MM.1S (cell line): ENCODE measurements around the gene CCDC178.

Source experiments
- DNase-seq: peaks from one replicate; pipeline ENCODE4 v3.0.0-alpha.2; 2015
- H2AFZ ChIP-seq: fragments of 300-600 bp; sonication (generic); 2 replicates; pipeline ENCODE4 v1.6.0; 2016; ENCODE audit warnings: antibody characterized with exemption, low read length
- H3F3A ChIP-seq: fragments of 300-600 bp; sonication (generic); 2 replicates; pipeline ENCODE4 v1.6.1; 2016; ENCODE audit warnings: mild to moderate bottlenecking, antibody characterized with exemption, low read length, moderate library complexity, mixed read lengths; ENCODE audit not compliant: insufficient read depth
- H3K27ac ChIP-seq: fragments of 300-600 bp; sonication (generic); 2 replicates; pipeline ENCODE4 v1.5.1; 2016; ENCODE audit warnings: mild to moderate bottlenecking, low read length
- H3K27me3 ChIP-seq: fragments of 300-600 bp; sonication (generic); replicated peaks from 2 replicates; pipeline ENCODE4 v1.6.0; 2016; ENCODE audit warnings: low read length; ENCODE audit not compliant: insufficient read depth
- H3K36me3 ChIP-seq: fragments of 300-600 bp; sonication (generic); replicated peaks from 2 replicates; pipeline ENCODE4 v1.6.1; 2016; ENCODE audit warnings: mild to moderate bottlenecking, low read length, mixed read lengths; ENCODE audit not compliant: insufficient read depth
- H3K4me1 ChIP-seq: fragments of 300-600 bp; sonication (generic); 2 replicates; pipeline ENCODE4 v1.6.1; 2016; ENCODE audit warnings: low read length, mixed read lengths
- H3K4me2 ChIP-seq: fragments of 300-600 bp; sonication (generic); 2 replicates; pipeline ENCODE4 v1.6.0; 2016; ENCODE audit warnings: low read depth, low read length
- H3K4me3 ChIP-seq: fragments of 300-600 bp; sonication (generic); 2 replicates; pipeline ENCODE4 v1.5.1; 2016; ENCODE audit warnings: low read length, mixed read lengths
- H3K79me2 ChIP-seq: fragments of 300-600 bp; sonication (generic); 2 replicates; pipeline ENCODE4 v1.6.1; 2016; ENCODE audit warnings: mixed run types, low read length, mixed read lengths
- H3K9ac ChIP-seq: fragments of 300-600 bp; sonication (generic); 2 replicates; pipeline ENCODE4 v1.6.1; 2016; ENCODE audit warnings: low read length, mixed read lengths
- H3K9me2 ChIP-seq: fragments of 300-600 bp; sonication (generic); replicated peaks from 2 replicates; pipeline ENCODE4 v1.6.1; 2016; ENCODE audit warnings: mild to moderate bottlenecking, low read length, mixed read lengths; ENCODE audit not compliant: insufficient read depth
- H3K9me3 ChIP-seq: fragments of 300-600 bp; sonication (generic); replicated peaks from 2 replicates; pipeline ENCODE4 v1.6.1; 2016; ENCODE audit warnings: mild to moderate bottlenecking, low read length, mixed read lengths; ENCODE audit not compliant: insufficient read depth
- H4K20me1 ChIP-seq: fragments of 300-600 bp; sonication (generic); 2 replicates; pipeline ENCODE4 v1.6.1; 2016; ENCODE audit warnings: mild to moderate bottlenecking, low read length, moderate library complexity, mixed read lengths; ENCODE audit not compliant: insufficient read depth
- EZH2 ChIP-seq: fragments of 300-600 bp; sonication (generic); optimal IDR thresholded peaks from 2 replicates; pipeline ENCODE3; 2017; ENCODE audit warnings: low read depth, mild to moderate bottlenecking, antibody characterized with exemption, low read length, mixed read lengths
- EZH2phosphoT487 ChIP-seq: fragments of 300-600 bp; sonication (generic); IDR thresholded peaks from 2 replicates; pipeline ENCODE4 v1.6.1; 2018; ENCODE audit warnings: antibody characterized with exemption, low read length
- TF ChIP-seq, protein P1 (sequence below): fragments of 300-600 bp; sonication (generic); IDR thresholded peaks from 2 replicates; pipeline ENCODE4 v1.5.1; 2016; ENCODE audit warnings: antibody characterized with exemption, low read length, mixed read lengths

The CCDC178 gene

GRCh38 chr18:32998921-32999320, 441.6 kb downstream of the CCDC178 start:
- Histone ChIP-seq H3K4me3 (no peak overlapping the region), H4K20me1 (no peaks in the 10 kb centered on the region), H3K9me3 (no peaks in the 10 kb centered on the region)

DNA sequence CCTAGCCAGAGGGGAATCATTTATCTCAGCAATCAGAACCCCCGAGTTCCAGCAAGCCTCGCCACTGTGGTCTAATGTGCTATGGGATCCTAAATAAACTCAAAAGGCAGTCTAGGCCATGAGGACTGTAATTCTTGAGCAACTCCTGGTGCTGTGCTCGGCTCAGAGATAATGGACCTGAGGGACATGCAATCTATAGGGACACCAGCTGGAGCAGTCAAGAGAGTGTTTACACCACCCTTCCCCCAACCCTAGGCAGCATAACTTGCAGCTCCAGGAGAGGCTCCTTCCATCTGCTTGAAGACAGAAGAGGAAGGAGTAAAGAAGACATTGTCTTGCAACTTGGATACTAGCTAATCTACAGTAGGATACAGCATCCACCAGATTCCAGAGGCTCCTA, 442.2 kb downstream of the CCDC178 start:
- Histone ChIP-seq H3K36me3 (no peaks in the 10 kb centered on the region), H3K9me3 (no peaks in the 10 kb centered on the region), H3F3A (no peaks in the 10 kb centered on the region), H3K9ac (no peak overlapping the region), H4K20me1 (no peaks in the 10 kb centered on the region), H3K79me2 (no peaks in the 10 kb centered on the region), H3K9me2 (no peaks in the 10 kb centered on the region), H2AFZ (no peak overlapping the region), H3K4me1 (no peaks in the 10 kb centered on the region), H3K4me2 (no peak overlapping the region), H3K27ac (no peak overlapping the region), H3K4me3 (no peak overlapping the region), H3K27me3 (no peaks in the 10 kb centered on the region)
- TF ChIP-seq EZH2phosphoT487 (no peak), EZH2 (no peak)
- TF ChIP-seq, protein P1, sequence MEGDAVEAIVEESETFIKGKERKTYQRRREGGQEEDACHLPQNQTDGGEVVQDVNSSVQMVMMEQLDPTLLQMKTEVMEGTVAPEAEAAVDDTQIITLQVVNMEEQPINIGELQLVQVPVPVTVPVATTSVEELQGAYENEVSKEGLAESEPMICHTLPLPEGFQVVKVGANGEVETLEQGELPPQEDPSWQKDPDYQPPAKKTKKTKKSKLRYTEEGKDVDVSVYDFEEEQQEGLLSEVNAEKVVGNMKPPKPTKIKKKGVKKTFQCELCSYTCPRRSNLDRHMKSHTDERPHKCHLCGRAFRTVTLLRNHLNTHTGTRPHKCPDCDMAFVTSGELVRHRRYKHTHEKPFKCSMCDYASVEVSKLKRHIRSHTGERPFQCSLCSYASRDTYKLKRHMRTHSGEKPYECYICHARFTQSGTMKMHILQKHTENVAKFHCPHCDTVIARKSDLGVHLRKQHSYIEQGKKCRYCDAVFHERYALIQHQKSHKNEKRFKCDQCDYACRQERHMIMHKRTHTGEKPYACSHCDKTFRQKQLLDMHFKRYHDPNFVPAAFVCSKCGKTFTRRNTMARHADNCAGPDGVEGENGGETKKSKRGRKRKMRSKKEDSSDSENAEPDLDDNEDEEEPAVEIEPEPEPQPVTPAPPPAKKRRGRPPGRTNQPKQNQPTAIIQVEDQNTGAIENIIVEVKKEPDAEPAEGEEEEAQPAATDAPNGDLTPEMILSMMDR = no peak
- no peak for DNase-seq

More at GRCh38 chr18:32998921-32999320, 441.6 kb downstream of the CCDC178 start:
- Histone ChIP-seq H3K27me3 (no peaks in the 10 kb centered on the region), H3K9ac (no peak overlapping the region), H3K27ac (no peak overlapping the region), H2AFZ (no peak overlapping the region), H3K36me3 (no peaks in the 10 kb centered on the region), H3K4me1 (no peaks in the 10 kb centered on the region), H3K4me2 (no peak overlapping the region), H3K9me2 (no peaks in the 10 kb centered on the region), H3K79me2 (no peaks in the 10 kb centered on the region), H3F3A (no peaks in the 10 kb centered on the region)
- DNase-seq = no peak
- TF ChIP-seq, protein P1 = no peak
- no peak for TF ChIP-seq EZH2phosphoT487
- TF ChIP-seq EZH2 = no peak

- no peak overlapping the region for H3K4me3 ChIP-seq
- no peaks in the 10 kb centered on the region for H3K9me2 ChIP-seq
- no peaks in the 10 kb centered on the region for H3K36me3 ChIP-seq
- H3K9me3 ChIP-seq = no peaks in the 10 kb centered on the region
- DNase-seq = no peak
- H4K20me1 ChIP-seq = no peaks in the 10 kb centered on the region
- H3K4me1 ChIP-seq = no peaks in the 10 kb centered on the region
- TF ChIP-seq, protein P1 = no peak
- TF ChIP-seq EZH2 (no peak), EZH2phosphoT487 (no peak)
- no peaks in the 10 kb centered on the region for H3K27me3 ChIP-seq
- H3K4me2 ChIP-seq = no peak overlapping the region
- no peak overlapping the region for H2AFZ ChIP-seq
- no peak overlapping the region for H3K9ac ChIP-seq
- H3K27ac ChIP-seq = no peak overlapping the region
- no peaks in the 10 kb centered on the region for H3F3A ChIP-seq
- H3K79me2 ChIP-seq = no peaks in the 10 kb centered on the region
Measured at GRCh38 chr18:32983721-32984120, 456.8 kb downstream of the CCDC178 start.

GRCh38 chr18:32980896-32981295, 459.6 kb downstream of the CCDC178 start:
- no peaks in the 10 kb centered on the region for H3K4me1 ChIP-seq
- DNase-seq = no peak
- H3K4me3 ChIP-seq = no peak overlapping the region
- no peaks in the 10 kb centered on the region for H3K9me3 ChIP-seq
- no peak overlapping the region for H3K9ac ChIP-seq
- H2AFZ ChIP-seq = no peak overlapping the region
- no peaks in the 10 kb centered on the region for H3K27me3 ChIP-seq
- H4K20me1 ChIP-seq = no peaks in the 10 kb centered on the region
- no peaks in the 10 kb centered on the region for H3F3A ChIP-seq
- H3K79me2 ChIP-seq = no peaks in the 10 kb centered on the region
- H3K27ac ChIP-seq = no peak overlapping the region
- TF ChIP-seq EZH2 (no peak), EZH2phosphoT487 (no peak)
- TF ChIP-seq, protein P1 = no peak
- no peaks in the 10 kb centered on the region for H3K36me3 ChIP-seq
- no peaks in the 10 kb centered on the region for H3K9me2 ChIP-seq
- H3K4me2 ChIP-seq = no peak overlapping the region
